A673 (cell line): ENCODE data around the gene FPR1. TPM values are rescaled to one million over a fixed set of nuclear protein-coding genes. Genes with fewer than 3 reads are reported as not detected.

Source experiments
- BruUV-seq: library from RNA; stranded (reverse); fragments of 400-500 nt; replicated peaks from 2 replicates; lab custom pipeline; 2021; lab: Mats Ljungman, UMichigan
- CTCF ChIA-PET: fragments of 300-600 bp; sonication (Branson Sonifier 250); formaldehyde crosslinking; loops from one replicate; lab custom pipeline; 2022; ENCODE audit warnings: antibody characterized with exemption; lab: Charles Lee
- POLR2A ChIA-PET: fragments of 300-600 bp; sonication (Branson Sonifier 250); formaldehyde crosslinking; loops from one replicate; lab custom pipeline; 2022; ENCODE audit warnings: antibody characterized with exemption; ENCODE audit not compliant: low non-redundant PET; lab: Charles Lee
- DNase-seq: peaks from one replicate; pipeline ENCODE4 v3.0.0-alpha.2; 2015; ENCODE audit warnings: low spot score
- H3K27ac ChIP-seq: fragments of 200-600 bp; sonication (generic); 2 replicates; pipeline ENCODE4 v1.5.1; 2016; ENCODE audit warnings: mixed run types, low read depth, mild to moderate bottlenecking, mixed read lengths, antibody characterized with exemption, low read length; ENCODE audit not compliant: poor library complexity, severe bottlenecking
- H3K27me3 ChIP-seq: fragments of 200-600 bp; sonication (generic); replicated peaks from 2 replicates; pipeline ENCODE4 v1.6.1; 2017; ENCODE audit warnings: mixed run types, low read depth, mild to moderate bottlenecking, mixed read lengths, antibody characterized with exemption, low read length; ENCODE audit not compliant: insufficient read depth, poor library complexity
- H3K36me3 ChIP-seq: fragments of 200-600 bp; sonication (generic); 2 replicates; pipeline ENCODE4 v1.6.1; 2016; ENCODE audit warnings: mixed run types, mild to moderate bottlenecking, mixed read lengths, antibody characterized with exemption, low read length; ENCODE audit not compliant: insufficient read depth, poor library complexity, severe bottlenecking
- H3K4me1 ChIP-seq: fragments of 200-600 bp; sonication (generic); 2 replicates; pipeline ENCODE4 v1.6.1; 2017; ENCODE audit warnings: mixed run types, mild to moderate bottlenecking, mixed read lengths, antibody characterized with exemption, low read length; ENCODE audit not compliant: insufficient read depth, poor library complexity, severe bottlenecking
- H3K4me3 ChIP-seq: fragments of 200-600 bp; sonication (generic); 2 replicates; pipeline ENCODE4 v1.5.1; 2016; ENCODE audit warnings: low read depth, mixed run types, mild to moderate bottlenecking, mixed read lengths, low read length; ENCODE audit not compliant: poor library complexity, severe bottlenecking
- H3K9me3 ChIP-seq: fragments of 200-600 bp; sonication (generic); 2 replicates; pipeline ENCODE4 v1.6.1; 2016; ENCODE audit warnings: mixed run types, low read depth, mild to moderate bottlenecking, mixed read lengths, antibody characterized with exemption, low read length; ENCODE audit not compliant: poor library complexity, severe bottlenecking
- EZH2 ChIP-seq: fragments of 200-600 bp; sonication (generic); IDR thresholded peaks from 2 replicates; pipeline ENCODE4 v1.6.1; 2017; ENCODE audit warnings: borderline replicate concordance, low read depth, mild to moderate bottlenecking, mixed read lengths, antibody characterized with exemption, low read length; ENCODE audit not compliant: poor library complexity, severe bottlenecking
- intact Hi-C: fragments of 100-400 bp; cut with micrococcal nuclease; formaldehyde crosslinking; loops from one replicate; pipeline ENCODE4 v1.10.0; 2022; ENCODE audit not compliant: unreplicated experiment
- total RNA-seq: library from RNA; stranded (reverse); gene quantifications from 2 replicates; pipeline ENCODE4 v1.2.3, GENCODE V29; 2021
- TF ChIP-seq, protein P1 (sequence below): fragments of 300-800, 200-600 bp; sonication (generic); conservative IDR thresholded peaks from 2 replicates; pipeline ENCODE4 v1.5.1; 2017; ENCODE audit warnings: low read depth, mild to moderate bottlenecking, antibody characterized with exemption, low read length, moderate library complexity, mixed read lengths

Gene FPR1
- total RNA-seq, 1 experiment from 2014 or later = not detected

DNA sequence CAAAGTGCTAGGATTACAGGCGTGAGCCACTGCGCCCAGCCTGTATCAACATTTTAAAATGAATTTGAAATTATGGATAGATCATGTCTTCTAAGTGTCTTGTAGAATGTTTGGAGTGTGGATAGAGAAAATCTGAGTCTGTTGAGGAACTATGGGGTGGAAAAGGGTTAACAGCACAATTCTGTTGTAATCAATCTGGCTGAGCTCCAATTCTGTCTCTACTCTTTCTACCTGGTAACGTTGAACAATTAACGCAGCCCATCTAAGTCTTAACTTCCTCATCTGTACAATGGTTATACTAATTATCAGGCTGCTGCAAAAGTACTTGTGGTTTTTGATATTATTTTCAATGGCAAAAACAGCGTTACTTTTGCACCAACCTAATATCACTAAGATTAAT is 13.4 kb upstream of the FPR1 start:
- no TSS peak for BruUV-seq
- CTCF ChIA-PET = no interaction called here

DNA sequence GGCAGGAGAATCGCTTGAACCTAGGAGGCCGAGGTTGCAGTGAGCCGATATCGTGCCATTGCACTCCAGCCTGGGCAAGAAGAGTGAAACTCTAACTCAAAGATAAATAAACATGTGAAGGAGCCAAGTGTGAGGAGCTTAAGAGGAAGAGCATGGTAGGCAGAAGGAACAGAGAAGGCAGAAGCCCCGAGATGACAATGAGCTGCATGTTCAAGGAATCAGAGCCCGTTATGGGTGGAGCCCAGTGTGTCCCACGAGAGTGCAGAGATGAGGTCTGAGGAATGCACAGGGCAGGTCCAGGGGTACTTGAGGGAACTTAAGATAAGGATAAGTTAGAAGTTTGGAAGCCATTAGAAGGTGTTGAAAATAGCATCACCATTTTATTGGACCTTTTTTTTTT is 10.0 kb upstream of the FPR1 start:
- no peaks in the 10 kb centered on the region for H3K36me3 ChIP-seq
- intact Hi-C loops = no loop called here
- H3K9me3 ChIP-seq = no peaks in the 10 kb centered on the region
- ChIA-PET POLR2A (no interaction called here), CTCF (no interaction called here)
- H3K4me3 ChIP-seq = no peak overlapping the region
- no peak for DNase-seq
- no peak overlapping the region for H3K27ac ChIP-seq
- no TSS peak for BruUV-seq
- TF ChIP-seq, protein P1, sequence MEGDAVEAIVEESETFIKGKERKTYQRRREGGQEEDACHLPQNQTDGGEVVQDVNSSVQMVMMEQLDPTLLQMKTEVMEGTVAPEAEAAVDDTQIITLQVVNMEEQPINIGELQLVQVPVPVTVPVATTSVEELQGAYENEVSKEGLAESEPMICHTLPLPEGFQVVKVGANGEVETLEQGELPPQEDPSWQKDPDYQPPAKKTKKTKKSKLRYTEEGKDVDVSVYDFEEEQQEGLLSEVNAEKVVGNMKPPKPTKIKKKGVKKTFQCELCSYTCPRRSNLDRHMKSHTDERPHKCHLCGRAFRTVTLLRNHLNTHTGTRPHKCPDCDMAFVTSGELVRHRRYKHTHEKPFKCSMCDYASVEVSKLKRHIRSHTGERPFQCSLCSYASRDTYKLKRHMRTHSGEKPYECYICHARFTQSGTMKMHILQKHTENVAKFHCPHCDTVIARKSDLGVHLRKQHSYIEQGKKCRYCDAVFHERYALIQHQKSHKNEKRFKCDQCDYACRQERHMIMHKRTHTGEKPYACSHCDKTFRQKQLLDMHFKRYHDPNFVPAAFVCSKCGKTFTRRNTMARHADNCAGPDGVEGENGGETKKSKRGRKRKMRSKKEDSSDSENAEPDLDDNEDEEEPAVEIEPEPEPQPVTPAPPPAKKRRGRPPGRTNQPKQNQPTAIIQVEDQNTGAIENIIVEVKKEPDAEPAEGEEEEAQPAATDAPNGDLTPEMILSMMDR = no peak
- TF ChIP-seq EZH2 = no peak
- H3K27me3 ChIP-seq = peaks cover 28% of the 10 kb centered on the region
- no peaks in the 10 kb centered on the region for H3K4me1 ChIP-seq

More for the DNA sequence above, 13.4 kb upstream of the FPR1 start:
- Histone ChIP-seq H3K36me3 (no peaks in the 10 kb centered on the region), H3K9me3 (no peaks in the 10 kb centered on the region), H3K4me3 (no peak overlapping the region), H3K27ac (no peak overlapping the region), H3K27me3 (peaks cover 55% of the 10 kb centered on the region), H3K4me1 (no peaks in the 10 kb centered on the region)
- DNase-seq = no peak
- POLR2A ChIA-PET = no interaction called here
- no peak for TF ChIP-seq EZH2
- TF ChIP-seq, protein P1 = no peak
- intact Hi-C loops = loop anchor here (5.0 kb wide), 1 partner anchor 43 kb away; the partner anchor contains the start of gene HAS1

GRCh38 chr19:51760697-51761356 is 9.1 kb upstream of the FPR1 start, which contains the start of gene FPR2:
Gene FPR2, plus strand, starts transcription at chr19:51761180. Its CDS starts 7,479 bp downstream, at chr19:51768659.
- CTCF ChIA-PET = no interaction called here
- POLR2A ChIA-PET = no interaction called here
- no peaks in the 10 kb centered on the region for H3K4me1 ChIP-seq
- intact Hi-C loops = no loop called here
- H3K4me3 ChIP-seq = no peak within 1 kb of the TSS
- no peak within 1 kb of the TSS for H3K27ac ChIP-seq
- peak; percentile 22 for DNase-seq
- no peaks in the 10 kb centered on the region for H3K9me3 ChIP-seq
- H3K27me3 ChIP-seq = peaks cover 22% of the 10 kb centered on the region
- no TSS peak for BruUV-seq
- no peak for TF ChIP-seq EZH2
- TF ChIP-seq, protein P1 = no peak
- no peaks in the 10 kb centered on the region for H3K36me3 ChIP-seq
